ENCODE data around the gene NAT10.

NAT10 gene

GRCh38 chr11:34065505-34066203 lies 39.8 kb upstream of the NAT10 start:
- TF ChIP-seq POLR2AphosphoS5 (IDR thresholded peaks at IDR 0.05; ENCODE audit: low read depth, low read length): no peak
- TF ChIP-seq SIN3A (IDR thresholded peaks at IDR 0.05; ENCODE audit: borderline replicate concordance, insufficient read depth, low read length): no peak
- TF ChIP-seq, protein P1, sequence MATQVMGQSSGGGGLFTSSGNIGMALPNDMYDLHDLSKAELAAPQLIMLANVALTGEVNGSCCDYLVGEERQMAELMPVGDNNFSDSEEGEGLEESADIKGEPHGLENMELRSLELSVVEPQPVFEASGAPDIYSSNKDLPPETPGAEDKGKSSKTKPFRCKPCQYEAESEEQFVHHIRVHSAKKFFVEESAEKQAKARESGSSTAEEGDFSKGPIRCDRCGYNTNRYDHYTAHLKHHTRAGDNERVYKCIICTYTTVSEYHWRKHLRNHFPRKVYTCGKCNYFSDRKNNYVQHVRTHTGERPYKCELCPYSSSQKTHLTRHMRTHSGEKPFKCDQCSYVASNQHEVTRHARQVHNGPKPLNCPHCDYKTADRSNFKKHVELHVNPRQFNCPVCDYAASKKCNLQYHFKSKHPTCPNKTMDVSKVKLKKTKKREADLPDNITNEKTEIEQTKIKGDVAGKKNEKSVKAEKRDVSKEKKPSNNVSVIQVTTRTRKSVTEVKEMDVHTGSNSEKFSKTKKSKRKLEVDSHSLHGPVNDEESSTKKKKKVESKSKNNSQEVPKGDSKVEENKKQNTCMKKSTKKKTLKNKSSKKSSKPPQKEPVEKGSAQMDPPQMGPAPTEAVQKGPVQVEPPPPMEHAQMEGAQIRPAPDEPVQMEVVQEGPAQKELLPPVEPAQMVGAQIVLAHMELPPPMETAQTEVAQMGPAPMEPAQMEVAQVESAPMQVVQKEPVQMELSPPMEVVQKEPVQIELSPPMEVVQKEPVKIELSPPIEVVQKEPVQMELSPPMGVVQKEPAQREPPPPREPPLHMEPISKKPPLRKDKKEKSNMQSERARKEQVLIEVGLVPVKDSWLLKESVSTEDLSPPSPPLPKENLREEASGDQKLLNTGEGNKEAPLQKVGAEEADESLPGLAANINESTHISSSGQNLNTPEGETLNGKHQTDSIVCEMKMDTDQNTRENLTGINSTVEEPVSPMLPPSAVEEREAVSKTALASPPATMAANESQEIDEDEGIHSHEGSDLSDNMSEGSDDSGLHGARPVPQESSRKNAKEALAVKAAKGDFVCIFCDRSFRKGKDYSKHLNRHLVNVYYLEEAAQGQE (IDR thresholded peaks at IDR 0.05; ENCODE audit: insufficient read depth in 1 of 2, low read depth in 2 of 2, low read length in 2 of 2): no peak
- no peak for TF ChIP-seq FOXP2 (optimal IDR thresholded peaks at IDR 0.05; ENCODE audit: borderline replicate concordance, extremely low read depth, extremely low read length, insufficient read depth)
- TF ChIP-seq TAF1 (IDR thresholded peaks at IDR 0.05; ENCODE audit: borderline replicate concordance, insufficient read depth, low read length): no peak

GRCh38 chr11:34067383-34068065 lies 37.9 kb upstream of the NAT10 start:
- no peak for TF ChIP-seq TAF1 (IDR thresholded peaks at IDR 0.05; ENCODE audit: borderline replicate concordance, insufficient read depth, low read length)
- TF ChIP-seq, protein P1 (IDR thresholded peaks at IDR 0.05; ENCODE audit: insufficient read depth in 1 of 2, low read depth in 2 of 2, low read length in 2 of 2): no peak
- no peak for TF ChIP-seq POLR2AphosphoS5 (IDR thresholded peaks at IDR 0.05; ENCODE audit: low read depth, low read length)
- TF ChIP-seq SIN3A (IDR thresholded peaks at IDR 0.05; ENCODE audit: borderline replicate concordance, insufficient read depth, low read length): no peak
- no peak for TF ChIP-seq FOXP2 (optimal IDR thresholded peaks at IDR 0.05; ENCODE audit: borderline replicate concordance, extremely low read depth, extremely low read length, insufficient read depth)

GRCh38 chr11:34068111-34068510 lies 37.3 kb upstream of the NAT10 start:
- TF ChIP-seq, protein P1 (IDR thresholded peaks at IDR 0.05; ENCODE audit: insufficient read depth in 1 of 2, low read depth in 2 of 2, low read length in 2 of 2): no peak
- TF ChIP-seq TAF1 (IDR thresholded peaks at IDR 0.05; ENCODE audit: borderline replicate concordance, insufficient read depth, low read length) (no peak), POLR2AphosphoS5 (IDR thresholded peaks at IDR 0.05; ENCODE audit: low read depth, low read length) (peak; percentile 29; the same call in 1 of the 2 replicates)

DNA sequence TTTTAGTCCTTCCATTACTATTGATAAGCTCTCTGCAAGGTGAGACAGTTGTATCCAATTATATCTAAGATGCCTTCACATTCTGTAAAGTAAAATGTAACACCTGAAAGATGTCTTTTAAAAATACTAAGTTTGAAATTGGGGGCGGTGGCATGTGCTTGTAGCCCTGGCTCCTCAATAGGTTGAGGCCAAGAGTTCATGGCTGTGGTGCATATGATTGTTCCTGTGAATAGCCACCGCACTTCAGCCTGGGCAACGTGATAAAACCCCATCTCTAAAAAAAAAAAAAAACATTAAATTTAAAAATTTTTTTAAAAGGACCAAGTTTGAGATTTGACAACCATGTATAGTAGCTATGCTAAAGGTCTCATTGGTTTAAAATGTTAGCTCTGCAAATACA lies 33.4 kb upstream of the NAT10 start:
- TF ChIP-seq, protein P1 (IDR thresholded peaks at IDR 0.05; ENCODE audit: insufficient read depth in 1 of 2, low read depth in 2 of 2, low read length in 2 of 2): no peak
- TF ChIP-seq POLR2AphosphoS5 (IDR thresholded peaks at IDR 0.05; ENCODE audit: low read depth, low read length): no peak
- TF ChIP-seq SIN3A (IDR thresholded peaks at IDR 0.05; ENCODE audit: borderline replicate concordance, insufficient read depth, low read length): no peak
- no peak for TF ChIP-seq FOXP2 (optimal IDR thresholded peaks at IDR 0.05; ENCODE audit: borderline replicate concordance, extremely low read depth, extremely low read length, insufficient read depth)
- TF ChIP-seq TAF1 (IDR thresholded peaks at IDR 0.05; ENCODE audit: borderline replicate concordance, insufficient read depth, low read length): no peak
